Progenitor cell of endocrine pancreas (in vitro differentiated cells): Measurements from ENCODE around the gene MIS12. TPM values are rescaled to one million over a fixed set of nuclear protein-coding genes. Genes with fewer than 3 reads are reported as not detected.

Source experiments
- DNase-seq: peaks from one replicate; pipeline ENCODE4 v3.0.0; 2021; ENCODE audit warnings: low spot score; ENCODE audit not compliant: unreplicated experiment
- H3K27ac Mint-ChIP-seq: 2 replicates; pipeline ENCODE4 v1.8.0; 2021; ENCODE audit warnings: mild to moderate bottlenecking, moderate library complexity, mixed read lengths
- H3K27me3 Mint-ChIP-seq: 2 replicates; pipeline ENCODE4 v1.8.0; 2021; ENCODE audit warnings: mixed read lengths
- H3K36me3 Mint-ChIP-seq: 2 replicates; pipeline ENCODE4 v1.8.0; 2022; ENCODE audit warnings: mixed read lengths; ENCODE audit not compliant: insufficient read depth
- H3K4me1 Mint-ChIP-seq: 2 replicates; pipeline ENCODE4 v1.8.0; 2021; ENCODE audit warnings: low read depth, mixed read lengths
- H3K4me3 Mint-ChIP-seq: 2 replicates; pipeline ENCODE4 v1.8.0; 2021; ENCODE audit warnings: low read depth, mild to moderate bottlenecking, moderate library complexity, mixed read lengths
- H3K9me3 Mint-ChIP-seq: 2 replicates; pipeline ENCODE4 v1.8.0; 2021; ENCODE audit warnings: low read depth, mixed read lengths
- total RNA-seq: library from RNA; stranded (reverse); gene quantifications from 2 replicates; pipeline ENCODE4 v1.2.1, GENCODE V29; 2021
- TF ChIP-seq, protein P1 (sequence below): fragments of 200-600 bp; sonication (generic); IDR thresholded peaks from one replicate; pipeline ENCODE4 v1.5.0; 2021; ENCODE audit warnings: antibody characterized with exemption, mild to moderate bottlenecking; ENCODE audit not compliant: unreplicated experiment

MIS12 gene
- total RNA-seq, 1 donor from 2014 or later, result 27.4 TPM

DNA sequence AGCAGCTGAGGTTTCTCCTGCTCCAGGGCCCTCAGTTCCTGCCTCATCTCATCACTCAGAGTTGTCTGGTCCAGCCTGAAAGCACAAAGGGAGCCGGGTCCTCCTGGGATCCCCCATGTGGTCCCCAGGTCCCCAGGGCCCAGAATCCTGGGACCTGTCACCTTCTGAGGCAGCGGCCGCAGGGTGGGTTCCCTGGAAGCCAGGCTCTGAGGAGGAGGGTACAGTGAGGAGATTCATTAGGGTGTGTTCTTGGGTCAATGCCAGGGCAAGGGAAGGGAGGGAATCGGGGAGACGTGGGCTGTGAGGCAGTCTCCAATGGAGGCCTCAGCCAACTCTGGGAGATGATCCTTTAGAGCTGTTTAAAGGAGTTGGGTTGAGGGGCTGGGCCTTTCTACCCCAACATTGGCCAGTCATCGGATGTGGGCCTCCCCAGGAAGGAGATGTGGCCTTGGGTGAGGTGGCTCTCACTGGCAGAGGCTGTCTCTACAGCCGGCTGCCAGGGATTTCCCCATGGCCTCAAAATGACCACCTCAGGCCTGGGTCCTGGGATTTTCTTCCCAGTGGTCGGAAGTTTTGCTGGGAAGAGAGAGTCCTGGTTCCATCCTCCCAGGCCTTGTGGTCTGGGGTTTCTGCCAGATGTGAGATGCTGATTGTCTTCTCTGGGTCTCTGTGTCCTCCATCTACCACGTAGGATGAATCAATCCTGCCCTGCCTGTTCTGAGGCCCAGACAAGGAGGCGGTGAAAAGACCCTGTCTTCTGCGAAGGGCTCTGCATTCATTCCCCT is 50.7 kb downstream of the MIS12 start:
- Mint-ChIP-seq H3K4me1 (peaks cover 1% of the 10 kb centered on the region), H3K36me3 (no peaks in the 10 kb centered on the region), H3K27me3 (peaks cover 9% of the 10 kb centered on the region), H3K27ac (no peak overlapping the region), H3K4me3 (no peak overlapping the region), H3K9me3 (no peaks in the 10 kb centered on the region)
- DNase-seq, result no peak
- TF ChIP-seq, protein P1, sequence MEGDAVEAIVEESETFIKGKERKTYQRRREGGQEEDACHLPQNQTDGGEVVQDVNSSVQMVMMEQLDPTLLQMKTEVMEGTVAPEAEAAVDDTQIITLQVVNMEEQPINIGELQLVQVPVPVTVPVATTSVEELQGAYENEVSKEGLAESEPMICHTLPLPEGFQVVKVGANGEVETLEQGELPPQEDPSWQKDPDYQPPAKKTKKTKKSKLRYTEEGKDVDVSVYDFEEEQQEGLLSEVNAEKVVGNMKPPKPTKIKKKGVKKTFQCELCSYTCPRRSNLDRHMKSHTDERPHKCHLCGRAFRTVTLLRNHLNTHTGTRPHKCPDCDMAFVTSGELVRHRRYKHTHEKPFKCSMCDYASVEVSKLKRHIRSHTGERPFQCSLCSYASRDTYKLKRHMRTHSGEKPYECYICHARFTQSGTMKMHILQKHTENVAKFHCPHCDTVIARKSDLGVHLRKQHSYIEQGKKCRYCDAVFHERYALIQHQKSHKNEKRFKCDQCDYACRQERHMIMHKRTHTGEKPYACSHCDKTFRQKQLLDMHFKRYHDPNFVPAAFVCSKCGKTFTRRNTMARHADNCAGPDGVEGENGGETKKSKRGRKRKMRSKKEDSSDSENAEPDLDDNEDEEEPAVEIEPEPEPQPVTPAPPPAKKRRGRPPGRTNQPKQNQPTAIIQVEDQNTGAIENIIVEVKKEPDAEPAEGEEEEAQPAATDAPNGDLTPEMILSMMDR, result no peak

DNA sequence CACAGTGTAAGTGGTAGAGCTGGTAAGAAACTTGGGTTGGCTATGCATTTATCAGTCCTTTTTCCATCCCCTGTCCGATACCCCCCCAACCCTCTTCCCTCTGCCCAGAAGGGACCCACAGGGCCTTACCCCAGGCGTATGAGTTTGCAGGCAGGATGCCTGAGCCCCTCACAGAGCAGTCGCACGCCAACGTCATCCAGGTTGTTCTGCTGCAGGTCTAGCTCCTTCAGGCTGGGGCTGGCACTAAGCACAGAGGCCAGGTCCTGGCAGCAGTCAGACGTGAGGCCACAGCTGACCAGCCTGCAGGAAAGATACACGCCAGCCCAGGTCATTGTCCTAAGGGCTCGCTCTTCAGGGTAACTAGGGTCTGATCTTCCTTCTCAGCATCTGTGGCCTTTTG is 52.9 kb downstream of the MIS12 start:
- no peak overlapping the region for H3K27ac Mint-ChIP-seq
- no peaks in the 10 kb centered on the region for H3K36me3 Mint-ChIP-seq
- H3K27me3 Mint-ChIP-seq, result peaks cover 17% of the 10 kb centered on the region
- TF ChIP-seq, protein P1, result no peak
- H3K9me3 Mint-ChIP-seq, result no peaks in the 10 kb centered on the region
- no peak overlapping the region for H3K4me3 Mint-ChIP-seq
- H3K4me1 Mint-ChIP-seq, result peaks cover 4% of the 10 kb centered on the region
- no peak for DNase-seq

- peaks cover 4% of the 10 kb centered on the region for H3K4me1 Mint-ChIP-seq
- H3K9me3 Mint-ChIP-seq, result no peaks in the 10 kb centered on the region
- no peaks in the 10 kb centered on the region for H3K36me3 Mint-ChIP-seq
- H3K4me3 Mint-ChIP-seq, result no peak overlapping the region
- no peak for DNase-seq
- H3K27ac Mint-ChIP-seq, result no peak overlapping the region
- H3K27me3 Mint-ChIP-seq, result peaks cover 16% of the 10 kb centered on the region
- TF ChIP-seq, protein P1, result no peak
These were observed 54.0 kb downstream of the MIS12 start for GRCh38 chr17:5540321-5540720.

Other genes starting within 250 kb of the MIS12 start
- gene RABEP1, start 204.3 kb upstream of the MIS12 start, total RNA-seq, result 46.2 and 50.1 TPM in 2 replicates
- 64.9 and 79.0 TPM in 2 replicates for gene NUP88, start 66.9 kb upstream of the MIS12 start, total RNA-seq
- gene RPAIN, start 66.4 kb upstream of the MIS12 start, total RNA-seq, result 109 and 115 TPM in 2 replicates
- gene C1QBP, start 47.4 kb upstream of the MIS12 start, total RNA-seq, result 108 and 123 TPM in 2 replicates
- gene DHX33, start 17.6 kb upstream of the MIS12 start, total RNA-seq, result 26.0 and 26.9 TPM in 2 replicates
- 84.6 and 94.4 TPM in 2 replicates for gene DERL2, start 388 bp upstream of the MIS12 start, total RNA-seq
- gene NLRP1, start 97.9 kb downstream of the MIS12 start, total RNA-seq, result 24.0 and 25.3 TPM in 2 replicates